ENCODE measurements around the gene CCDC12. TPM values are rescaled to one million over a fixed set of nuclear protein-coding genes. Genes with fewer than 3 reads are reported as not detected.
A peak's percentile ranks its signal among the peaks of the same experiment; 100 is the strongest.

CCDC12 gene
- total RNA-seq (2014; rRNA removed; shearing (Covaris generic)) = 33.1 and 40.5 TPM in 2 replicates
- 19.1 and 27.3 TPM in 2 replicates for polyA plus RNA-seq (2014; cell fraction: nucleus; rRNA removed)

DNA sequence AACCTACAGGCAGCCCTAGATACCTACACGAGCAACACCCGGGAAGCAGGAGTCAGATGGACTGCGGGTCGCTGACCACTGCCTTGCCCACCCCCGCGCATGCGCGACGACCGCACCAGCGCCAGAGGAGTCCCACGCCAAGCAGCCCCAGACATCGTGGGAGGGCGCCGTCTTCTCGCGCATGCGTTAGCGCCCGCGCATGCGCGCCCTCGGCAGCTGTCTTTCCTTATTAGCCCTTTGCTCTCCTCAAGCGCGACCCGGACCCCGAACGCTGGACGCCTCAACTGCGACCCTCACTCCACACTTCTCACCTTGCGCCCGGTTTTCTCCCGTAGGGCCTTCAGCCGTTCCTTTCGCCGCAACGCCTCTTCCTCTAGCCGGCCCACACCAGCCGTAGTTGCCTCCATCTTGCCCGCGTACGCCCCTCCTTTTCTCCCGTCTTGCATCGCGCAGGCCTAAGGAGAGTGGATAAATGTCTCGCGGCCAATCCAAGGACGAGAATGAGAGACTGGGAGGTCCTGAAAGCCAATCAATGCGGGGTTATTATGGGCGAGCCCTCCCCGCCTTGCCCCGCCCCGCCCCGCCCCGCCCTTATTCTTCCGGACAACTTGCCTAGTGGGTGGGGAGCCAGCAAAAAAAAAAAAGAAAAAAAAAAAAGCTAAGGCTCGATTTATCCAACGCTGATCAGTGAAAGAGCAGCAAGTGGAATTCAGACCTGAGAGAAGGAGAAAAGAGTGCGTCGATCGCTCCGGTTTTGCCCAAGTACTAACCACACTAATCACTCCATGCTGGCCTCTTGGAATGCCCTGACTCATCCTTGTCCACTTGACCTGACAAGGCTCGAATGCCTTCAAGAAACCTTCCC, at the start of gene CCDC12:
TSS of gene CCDC12 (minus strand) at position 420 of the 865 bp plus-strand sequence. CDS start at position 407, 13 bp downstream.
- peak; percentile 97 for DNase-seq (ENCODE audit: extremely low read depth, low read depth)

DNA sequence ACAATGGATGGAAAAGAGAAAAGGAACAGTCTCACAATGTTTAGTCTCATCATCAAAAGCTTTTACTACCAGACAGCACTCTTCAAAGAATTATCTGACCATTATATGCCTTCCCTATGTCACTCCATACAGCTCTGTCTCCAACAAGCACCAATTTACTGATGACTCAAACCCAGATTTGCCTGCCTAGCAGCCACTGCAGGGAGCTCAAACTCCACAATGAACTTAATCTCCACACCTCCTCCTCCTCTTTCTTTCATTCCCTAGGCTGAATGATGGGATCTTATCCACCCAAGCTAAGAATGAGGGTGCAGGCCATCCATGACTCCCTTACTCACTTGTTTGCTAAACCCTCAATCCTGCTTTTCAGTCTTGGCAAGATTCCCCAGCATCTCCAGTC, 48.4 kb upstream of the CCDC12 start:
- no peak for DNase-seq (ENCODE audit: extremely low read depth, low read depth)

DNA sequence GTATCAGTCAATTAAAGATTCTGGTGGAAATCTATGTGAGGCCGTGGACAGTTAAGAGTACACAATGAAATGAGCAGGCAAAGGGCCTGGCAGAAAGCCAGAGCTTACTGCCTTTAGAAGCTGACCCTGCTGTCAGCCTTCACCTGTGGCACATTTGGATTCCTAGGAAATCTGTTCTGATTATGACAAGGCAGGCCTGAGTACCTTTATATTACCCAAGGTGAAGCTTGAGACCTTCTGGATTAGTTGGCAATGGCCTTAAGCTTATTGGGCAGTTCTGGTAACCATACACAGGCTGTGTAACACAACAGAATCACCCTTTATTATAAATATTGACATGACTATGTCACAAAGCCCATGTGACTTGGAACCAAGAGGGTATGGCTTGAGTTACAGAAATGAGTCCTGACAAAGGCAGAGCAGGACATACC, 46.1 kb upstream of the CCDC12 start:
- no peak for DNase-seq (ENCODE audit: extremely low read depth, low read depth)

DNA sequence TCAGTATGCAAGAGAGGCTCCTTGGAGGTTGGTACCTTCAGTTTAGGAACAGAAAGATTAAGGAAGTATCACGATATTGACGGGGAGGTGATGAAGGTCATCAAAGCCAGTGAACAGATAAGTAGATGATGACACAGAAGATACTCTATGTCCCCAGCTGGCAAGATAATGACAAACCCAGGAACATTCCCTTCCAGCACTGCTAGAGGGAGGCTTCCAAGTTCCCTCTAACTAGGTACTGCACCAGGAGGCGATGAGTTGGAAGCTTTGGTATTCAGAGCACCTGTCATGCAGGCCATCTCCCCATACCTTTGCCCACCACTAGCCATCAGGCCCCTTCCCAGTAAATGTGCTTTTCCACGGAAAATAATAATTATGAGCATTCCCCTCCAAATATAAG, 43.8 kb upstream of the CCDC12 start:
- no peak for DNase-seq (ENCODE audit: extremely low read depth, low read depth)

DNA sequence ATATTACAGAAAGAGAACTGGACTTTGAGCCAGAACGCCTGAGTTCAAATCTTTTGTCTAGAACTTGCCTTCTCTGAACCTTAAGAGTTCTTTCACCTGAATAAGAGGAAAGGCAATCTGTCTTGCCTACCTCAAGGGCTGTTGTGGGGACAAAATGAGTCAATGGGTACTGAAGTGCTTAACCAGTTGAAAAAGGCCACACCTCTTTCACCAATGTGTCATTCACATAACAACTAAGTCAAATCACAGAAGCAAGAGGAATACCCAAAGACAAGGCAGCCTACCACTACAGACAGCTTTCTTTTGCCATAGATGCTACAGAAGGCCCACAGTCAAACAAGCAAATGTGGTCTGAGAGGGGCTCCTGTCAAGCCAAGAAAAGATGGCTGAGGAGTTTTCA, 42.7 kb upstream of the CCDC12 start:
- no peak for DNase-seq (ENCODE audit: extremely low read depth, low read depth)

DNA sequence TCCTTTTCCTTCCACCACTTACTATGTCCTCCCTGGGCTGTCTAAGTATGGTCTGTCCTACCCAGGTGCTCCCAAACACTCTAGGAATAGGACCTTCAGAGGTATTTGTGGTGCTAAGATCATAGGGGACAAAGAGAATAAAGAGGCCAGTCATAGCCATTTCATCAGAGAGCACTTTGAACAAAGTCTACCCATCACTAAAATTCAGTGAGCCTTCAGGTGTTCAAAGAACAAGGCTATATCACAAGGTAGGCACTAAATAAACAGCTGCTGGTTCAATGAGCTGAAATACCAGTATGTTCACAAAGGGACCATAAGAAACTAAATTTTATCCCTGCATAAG, 41.7 kb upstream of the CCDC12 start:
- no peak for DNase-seq (ENCODE audit: extremely low read depth, low read depth)

DNA sequence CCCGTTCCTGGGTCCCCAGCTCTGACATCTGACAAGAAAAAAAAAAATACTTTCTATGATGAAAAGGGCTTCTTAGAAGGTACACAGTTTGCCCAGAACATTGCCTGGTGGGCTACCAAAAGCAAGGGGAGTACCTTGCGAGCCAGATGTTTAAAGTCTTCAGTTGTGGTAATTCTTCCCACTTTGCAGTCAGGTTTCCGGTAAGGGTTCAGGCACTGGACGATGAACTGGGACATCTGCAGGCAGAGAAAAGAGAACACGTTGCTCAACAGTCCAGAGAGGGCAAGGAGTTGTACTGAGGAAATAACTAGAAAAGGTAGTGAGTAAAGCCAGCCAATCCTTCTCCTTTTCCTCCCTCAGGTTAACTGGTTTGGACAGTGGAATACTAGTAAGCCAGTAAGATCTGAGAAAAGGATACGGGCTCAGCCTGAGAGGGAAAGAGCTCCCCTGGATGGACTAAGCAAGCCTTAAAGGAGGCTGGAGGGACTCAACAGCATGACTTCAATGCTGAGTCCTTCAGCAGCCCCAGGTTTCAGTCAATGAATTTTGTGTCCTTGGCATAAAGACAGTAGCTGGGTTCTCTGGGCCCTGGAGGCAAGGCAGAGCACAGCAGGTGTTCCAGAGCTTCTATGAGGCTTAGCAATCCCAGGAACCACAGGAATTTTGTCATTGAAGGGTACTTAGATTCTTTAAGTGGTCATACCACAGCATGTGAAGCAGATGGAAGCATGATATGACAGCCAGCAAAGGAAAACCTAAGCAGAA, 41.1 kb upstream of the CCDC12 start:
- DNase-seq (ENCODE audit: extremely low read depth, low read depth) = no peak

DNA sequence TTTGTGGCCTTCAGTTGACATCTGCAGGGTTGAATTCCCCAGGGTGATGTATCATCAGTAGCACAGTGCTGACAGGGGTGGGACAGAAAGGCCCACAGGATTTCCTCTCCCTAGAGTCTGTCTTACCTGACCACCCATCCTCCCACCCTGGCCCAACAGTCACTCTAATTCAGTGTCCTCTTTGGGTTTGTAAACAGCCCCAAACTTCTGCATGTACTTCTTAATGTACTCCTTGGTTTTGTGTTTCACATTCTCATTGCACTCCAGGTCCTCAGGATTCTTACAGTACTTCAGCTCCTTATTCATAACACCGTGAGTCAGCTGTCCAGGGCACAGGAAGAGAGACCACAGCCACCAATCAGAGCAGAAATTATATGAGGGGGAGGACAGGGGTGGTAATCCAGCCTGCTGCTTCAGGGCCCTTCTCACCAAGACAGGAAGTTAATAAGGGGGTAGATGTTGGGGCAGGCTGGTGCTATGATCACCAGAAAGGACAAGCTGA, 40.4 kb upstream of the CCDC12 start:
- no peak for DNase-seq (ENCODE audit: extremely low read depth, low read depth)

DNA sequence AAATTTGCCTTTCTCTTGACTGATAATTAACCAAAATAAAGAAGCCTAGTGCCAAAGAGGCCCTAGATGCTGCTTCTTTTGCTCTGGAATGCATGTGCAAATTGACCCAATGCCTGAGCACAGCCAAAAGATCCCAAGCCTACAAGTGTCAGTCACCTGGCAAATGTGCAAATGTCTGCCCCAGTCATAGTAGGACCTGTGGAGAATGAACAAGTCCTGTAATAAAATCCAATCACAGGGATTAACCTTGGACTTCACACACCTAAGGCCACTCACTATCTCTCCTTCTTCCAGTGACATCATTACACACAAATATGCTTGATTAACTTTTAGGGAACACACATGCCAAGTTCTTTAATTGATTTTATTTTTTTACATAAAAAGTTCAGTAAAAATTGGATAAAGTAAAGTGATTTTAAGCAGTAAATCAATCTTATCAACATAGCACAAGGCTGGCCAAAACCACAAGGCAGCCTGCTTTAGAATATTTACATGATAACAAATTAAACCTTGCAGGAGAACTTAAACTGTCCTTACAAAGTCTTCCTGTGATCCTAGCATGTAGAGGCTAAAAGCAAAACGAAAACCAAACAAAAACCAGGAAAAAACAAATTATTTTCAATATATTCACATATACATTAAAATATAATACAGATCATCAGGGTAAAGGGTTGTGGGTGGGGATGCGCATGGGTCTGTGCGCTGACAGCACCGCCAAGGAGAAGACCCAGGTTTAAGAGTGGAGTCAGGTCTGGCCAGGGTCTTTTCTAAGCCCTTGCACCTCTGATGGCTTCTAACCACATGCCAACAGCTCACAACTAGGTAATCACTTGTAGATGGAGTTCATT, 39.8 kb upstream of the CCDC12 start:
- DNase-seq (ENCODE audit: extremely low read depth, low read depth) = no peak

DNA sequence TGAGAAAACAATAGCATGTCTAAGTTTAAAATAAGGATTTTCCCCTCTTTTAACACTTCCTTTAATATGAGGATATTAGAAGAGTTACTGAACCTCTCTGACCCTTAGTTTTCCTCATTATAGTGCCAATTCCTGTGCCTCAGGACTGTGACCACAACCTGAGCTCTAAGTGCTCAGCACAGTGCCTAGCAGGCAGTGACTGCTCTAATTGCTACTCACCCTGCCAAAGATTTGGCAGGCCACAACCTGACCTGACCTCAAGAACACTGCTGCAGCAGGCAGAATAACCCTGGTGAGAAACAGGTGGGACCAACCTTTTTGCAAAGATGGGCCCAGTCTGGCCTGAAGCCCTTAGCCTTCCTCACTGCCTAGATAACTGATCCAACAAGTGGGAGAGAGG, 38.6 kb upstream of the CCDC12 start:
- no peak for DNase-seq (ENCODE audit: extremely low read depth, low read depth)

DNA sequence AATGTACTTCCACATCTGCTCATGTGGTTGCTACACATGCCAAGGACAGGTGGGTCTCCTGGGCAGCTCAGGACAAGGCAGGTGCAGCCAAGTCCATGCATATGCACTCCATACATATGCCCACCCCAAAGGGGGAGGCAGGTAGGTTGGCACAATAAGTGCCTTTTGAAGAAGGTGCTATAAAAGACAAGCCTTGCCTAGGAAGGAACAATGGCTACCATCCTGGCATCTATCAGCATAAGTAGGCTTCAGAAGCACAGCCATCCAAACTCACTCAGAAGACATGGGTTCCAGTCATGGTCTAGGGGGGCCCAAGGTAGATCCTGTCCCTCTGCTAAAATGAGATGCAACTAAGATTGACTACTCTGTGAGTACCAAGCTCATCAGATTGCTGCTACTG, 37.5 kb upstream of the CCDC12 start:
- no peak for DNase-seq (ENCODE audit: extremely low read depth, low read depth)

DNA sequence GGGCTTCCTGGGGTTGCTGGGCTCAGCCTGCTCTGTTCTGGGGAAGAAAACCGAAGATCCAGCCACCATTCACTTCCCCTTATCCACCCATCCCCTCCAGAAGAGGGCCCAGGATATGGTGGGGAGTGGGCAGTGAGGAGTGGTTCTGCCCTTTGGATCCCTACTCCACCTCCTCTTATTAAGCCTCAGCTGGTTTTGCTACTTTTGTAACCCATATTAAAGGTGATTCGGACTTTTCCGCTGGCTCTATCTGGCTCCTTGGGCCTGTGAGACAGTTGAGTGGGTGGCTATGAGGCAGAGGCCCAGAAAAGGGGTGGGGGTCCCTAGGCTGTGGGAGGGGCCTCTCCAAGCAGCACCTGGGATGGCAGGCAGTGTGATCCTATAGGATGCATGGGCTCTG, 36.7 kb upstream of the CCDC12 start:
- DNase-seq (ENCODE audit: extremely low read depth, low read depth) = no peak

DNA sequence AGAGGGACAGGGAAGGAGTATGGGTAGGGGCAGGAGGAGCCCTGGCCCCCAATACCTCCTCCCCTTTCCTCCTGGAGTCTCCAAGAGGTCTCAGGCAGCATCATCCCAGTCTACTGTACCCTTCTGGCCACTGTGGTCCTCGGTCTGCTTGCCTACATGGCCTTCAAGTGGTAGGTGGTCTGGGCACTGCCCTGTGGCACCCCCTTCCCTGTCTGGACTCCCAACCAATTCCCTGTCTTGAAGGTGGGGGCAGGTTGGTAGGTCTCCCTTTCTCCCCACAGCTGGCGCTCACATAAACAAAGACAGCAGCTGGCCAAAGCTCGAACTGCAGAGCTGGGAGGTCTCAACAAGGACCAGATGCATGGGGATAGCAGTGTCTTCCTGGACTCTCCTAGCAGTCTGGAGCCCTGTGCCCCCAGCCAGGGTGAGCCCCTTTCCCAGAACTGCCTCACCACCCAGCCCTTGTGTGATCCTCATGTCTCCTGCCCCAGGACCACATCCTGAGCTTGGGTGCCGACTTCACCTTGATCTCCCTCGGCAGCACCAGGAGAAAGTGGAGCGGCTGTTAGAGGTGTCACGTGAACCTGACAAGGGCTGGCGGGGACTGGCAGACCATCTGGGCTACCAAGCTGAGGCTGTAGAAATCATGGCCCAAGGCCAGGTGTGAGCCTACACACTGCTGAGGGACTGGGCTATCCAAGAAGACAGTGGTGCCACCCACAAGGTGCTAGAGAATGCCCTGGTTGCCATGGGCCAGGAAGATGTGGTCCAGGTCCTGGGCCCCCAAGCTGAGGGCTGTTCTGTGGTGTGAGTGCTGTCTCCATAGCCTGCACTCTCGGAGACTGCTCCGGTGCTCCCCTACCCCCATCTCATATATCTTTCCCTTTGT, 36.0 kb upstream of the CCDC12 start:
- DNase-seq (ENCODE audit: extremely low read depth, low read depth) = no peak

DNA sequence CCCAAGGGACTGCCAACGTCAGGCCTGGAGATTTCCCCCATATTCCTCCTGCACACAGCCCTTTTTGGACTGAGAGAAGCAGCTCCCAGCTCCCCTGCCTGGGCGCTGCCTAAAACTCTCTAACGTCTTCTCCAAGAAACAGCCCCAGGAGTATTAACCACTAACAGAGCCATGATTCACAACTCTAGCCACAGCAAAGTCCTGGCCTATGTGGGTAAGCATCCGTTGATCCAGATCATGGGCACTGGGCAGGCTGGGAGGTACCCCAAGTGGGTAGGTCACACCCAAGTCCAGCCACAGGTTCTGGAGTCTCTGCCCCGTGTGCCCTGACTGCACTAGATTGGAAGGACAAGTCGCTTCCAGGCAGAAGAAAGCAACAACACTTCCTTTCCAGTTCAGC, 34.8 kb upstream of the CCDC12 start:
- no peak for DNase-seq (ENCODE audit: extremely low read depth, low read depth)

DNA sequence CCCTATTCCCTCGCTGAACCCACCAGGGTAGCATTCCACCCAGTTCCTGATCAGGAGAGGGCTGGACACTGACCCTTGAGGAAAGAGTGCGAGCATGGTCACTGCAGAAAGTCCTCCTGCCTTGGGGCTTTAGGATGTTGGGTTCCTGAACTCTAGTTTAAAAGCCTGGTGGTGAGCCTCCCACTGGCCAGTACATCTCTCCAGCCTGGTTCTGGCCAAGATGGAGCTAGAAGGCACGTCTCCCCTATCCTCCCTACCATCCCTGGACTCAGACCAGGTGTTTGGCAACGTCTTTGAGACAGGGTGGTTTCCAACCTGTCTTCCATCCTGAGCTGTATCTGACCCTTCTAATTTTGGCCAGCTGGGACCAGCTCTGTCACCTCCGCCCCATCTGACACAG, 34.4 kb upstream of the CCDC12 start:
- DNase-seq (ENCODE audit: extremely low read depth, low read depth) = no peak

DNA sequence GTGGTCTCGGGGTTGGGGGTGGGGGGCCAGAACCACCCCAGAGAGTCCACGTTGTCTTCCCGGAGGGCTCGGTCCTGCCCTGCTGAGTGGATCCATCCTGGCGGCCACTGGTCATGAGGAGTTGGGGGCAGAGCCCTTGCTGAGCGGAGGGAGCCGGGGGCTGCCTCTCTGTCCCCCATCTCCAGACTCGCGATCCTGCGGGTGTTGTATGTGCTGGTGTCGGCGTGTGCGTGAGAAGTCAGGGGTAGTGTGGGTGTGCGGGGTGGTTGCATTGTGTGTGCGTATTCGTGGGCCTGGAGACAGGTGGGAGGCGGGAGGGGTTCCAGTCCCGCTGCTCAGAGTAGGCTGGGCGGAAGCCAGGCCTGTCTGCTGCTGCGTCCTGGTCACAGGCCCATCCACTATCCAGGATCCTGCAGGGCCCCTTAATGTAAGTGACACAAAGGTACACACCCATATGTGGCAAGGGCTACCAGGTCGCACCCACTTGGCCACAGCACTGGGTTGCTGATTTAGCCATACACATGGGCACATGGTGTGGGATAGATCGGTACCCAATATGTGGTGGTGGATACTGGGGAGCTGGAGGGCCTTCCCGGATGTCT, 33.7 kb upstream of the CCDC12 start:
- DNase-seq (ENCODE audit: extremely low read depth, low read depth) = no peak

DNA sequence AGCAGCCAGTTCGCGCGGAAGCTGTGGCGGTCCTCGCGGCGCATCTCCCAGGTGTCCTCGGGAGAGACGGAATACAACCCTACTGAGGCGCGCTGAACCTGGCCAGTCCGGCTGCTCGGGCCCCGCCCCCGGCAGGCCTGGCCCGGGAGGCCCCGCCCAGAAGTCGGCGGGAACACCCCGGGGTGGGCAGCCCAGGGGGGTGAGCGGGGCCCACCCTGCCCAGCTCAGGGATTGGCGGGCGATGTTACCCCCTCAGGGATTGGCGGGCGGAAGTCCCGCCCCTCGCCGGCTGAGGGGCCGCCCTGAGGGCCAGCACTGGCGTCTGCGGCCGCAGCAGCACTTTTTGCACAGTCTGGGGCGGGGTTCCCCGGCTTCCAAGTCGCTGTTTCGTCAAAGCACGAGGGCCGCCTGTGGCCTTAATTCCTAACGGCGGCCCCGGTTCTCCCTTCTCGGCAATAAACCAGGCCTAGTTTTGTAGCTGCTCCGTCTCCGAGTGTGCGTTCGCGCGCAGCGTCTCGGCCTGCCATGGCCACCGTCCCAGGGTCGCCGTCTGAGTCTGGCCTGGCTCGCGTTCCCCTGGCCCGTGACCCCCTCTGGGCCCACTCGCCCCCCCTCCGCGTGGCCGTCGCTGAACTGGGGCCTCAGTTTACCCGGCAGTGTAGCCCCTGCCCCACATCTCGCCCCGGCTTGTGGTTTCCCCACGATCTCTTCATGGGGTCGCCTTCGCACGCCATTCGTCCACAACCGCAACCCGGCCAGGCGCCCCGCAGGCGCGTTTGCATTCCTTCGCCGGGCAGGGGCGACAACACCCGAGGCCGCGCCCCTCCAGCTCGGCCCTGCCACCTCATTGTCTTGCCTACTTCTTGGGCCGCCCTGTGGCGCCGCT, 32.9 kb upstream of the CCDC12 start:
- DNase-seq (ENCODE audit: extremely low read depth, low read depth) = no peak

DNA sequence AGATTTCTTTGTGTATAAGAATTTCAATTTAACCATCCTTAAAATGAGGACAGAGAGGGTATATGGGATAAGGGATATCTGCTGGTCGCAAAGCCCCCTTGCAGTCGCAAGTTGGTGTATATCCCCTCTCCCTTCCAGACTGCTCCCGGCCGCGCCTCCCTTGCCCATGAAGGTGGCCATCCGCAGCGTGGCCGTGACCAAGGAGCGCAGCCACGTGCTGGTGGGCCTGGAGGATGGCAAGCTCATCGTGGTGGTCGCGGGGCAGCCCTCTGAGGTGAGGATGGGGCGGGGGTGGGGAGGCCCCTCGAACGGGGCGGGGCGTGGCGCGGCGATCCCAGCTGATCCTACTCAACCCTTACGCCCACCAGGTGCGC, 32.3 kb upstream of the CCDC12 start:
- no peak for DNase-seq (ENCODE audit: extremely low read depth, low read depth)
